ENCODE results near the gene IFI27. TPM values are rescaled to one million over a fixed set of nuclear protein-coding genes. Genes with fewer than 3 reads are reported as not detected.

IFI27 gene
- polyA plus RNA-seq, 2 of the 4 experiments (the other 2 are of a cell fraction) = 0.76 to 2.2 TPM

DNA sequence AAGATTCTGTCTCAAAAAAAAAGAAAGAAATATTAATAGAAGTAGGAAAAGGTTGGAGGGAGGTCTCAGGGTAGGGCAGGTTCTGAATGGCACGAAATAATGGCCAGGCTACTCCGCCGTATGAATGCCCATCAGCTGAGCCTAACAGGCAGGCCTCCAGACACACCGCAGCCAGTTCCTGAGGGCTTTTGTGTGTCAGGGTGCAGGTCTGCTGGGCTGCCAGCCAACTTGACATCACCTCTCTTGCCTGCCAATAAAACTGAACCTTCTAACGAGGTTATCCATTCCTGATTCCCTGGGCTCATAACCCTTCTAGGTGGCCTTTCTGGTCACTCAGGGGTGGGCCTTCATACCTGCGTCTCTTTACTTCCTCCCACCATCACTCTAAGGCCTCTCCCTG, 3.0 kb downstream of the IFI27 start (continued):
- TF ChIP-seq RNF2 (IDR thresholded peaks at IDR 0.05; ENCODE audit: borderline replicate concordance, low read depth) = no peak
- TF ChIP-seq EHF (CRISPR knock-in tag; IDR thresholded peaks at IDR 0.05) = no peak
- TF ChIP-seq HDAC2 (IDR thresholded peaks at IDR 0.05) = no peak

DNA sequence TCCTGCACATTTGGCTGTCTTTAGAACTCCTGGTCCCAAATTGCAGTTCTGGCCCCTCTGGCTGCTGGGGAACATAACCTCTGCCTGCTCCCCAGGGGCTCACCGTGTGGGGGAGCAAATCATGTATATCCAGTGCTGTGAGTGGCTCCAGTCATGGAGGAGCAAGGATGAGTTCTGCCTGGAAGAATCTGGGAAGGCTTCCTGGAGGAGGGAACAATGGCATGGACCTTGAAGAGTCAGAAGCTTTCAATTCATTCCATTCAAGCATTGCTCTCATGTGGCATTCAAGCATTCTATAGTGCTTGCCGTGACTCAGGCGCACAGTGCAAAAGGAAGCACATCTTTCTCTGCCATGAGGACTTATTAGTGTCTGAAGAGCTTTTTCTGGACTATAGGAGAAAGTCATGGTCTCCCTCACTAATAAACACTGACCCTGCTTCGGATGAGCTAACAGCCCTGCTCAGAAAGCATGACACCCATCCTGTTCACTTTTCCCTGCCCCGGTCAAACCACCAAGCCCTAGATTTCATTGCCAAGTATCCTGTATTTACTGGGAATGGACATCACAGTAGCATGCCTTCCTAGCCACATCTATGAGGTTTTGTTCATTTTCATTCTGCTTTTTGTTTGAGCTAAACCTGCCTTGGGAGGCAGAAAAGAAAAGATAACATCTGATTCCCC, 3.5 kb downstream of the IFI27 start:
- ChIA-PET POLR2A (no interaction called here), CTCF (interaction anchor here (0.9 to 3.0 kb wide), 4 partner anchors 18 to 78 kb away, joined by 6 to 17 read pairs (median 6); no protein-coding TSS in a partner anchor)
- no peak for FAIRE-seq
- no peak for DNase-seq (ENCODE audit: low read depth in 1 of 2, low spot score in 1 of 2)
- no peak for TF ChIP-seq RNF2 (IDR thresholded peaks at IDR 0.05; ENCODE audit: borderline replicate concordance, low read depth)
- peak; percentile 64 for TF ChIP-seq ZFP36 (IDR thresholded peaks at IDR 0.05; ENCODE audit: borderline replicate concordance, partially characterized antibody)
- TF ChIP-seq EHF (CRISPR knock-in tag; IDR thresholded peaks at IDR 0.05) = no peak
- no peak for TF ChIP-seq HOXA7 (CRISPR knock-in tag; IDR thresholded peaks at IDR 0.05)
- no peak for TF ChIP-seq TP53 (CRISPR knock-in tag; IDR thresholded peaks at IDR 0.05)
- TF ChIP-seq TFCP2L1 (CRISPR knock-in tag; IDR thresholded peaks at IDR 0.05) = no peak
- no peak for TF ChIP-seq RAD21 (conservative IDR thresholded peaks at IDR 0.05 in 1 of 2, IDR thresholded peaks at IDR 0.05 in 1 of 2)
- Histone ChIP-seq H3K4me3 (no peak overlapping the region), H3K4me1 (no peaks in the 10 kb centered on the region), H3K9me3 (peaks cover 5% of the 10 kb centered on the region; the same call in 1 of the 3 replicates), H3K4me2 (no peak overlapping the region), H3K27ac (no peak overlapping the region)
- WGBS (ENCODE audit: missing lambda C conversion rate) = 72% methylated on average over 5 of the region's 5 CpGs
- no peak for ATAC-seq

DNA sequence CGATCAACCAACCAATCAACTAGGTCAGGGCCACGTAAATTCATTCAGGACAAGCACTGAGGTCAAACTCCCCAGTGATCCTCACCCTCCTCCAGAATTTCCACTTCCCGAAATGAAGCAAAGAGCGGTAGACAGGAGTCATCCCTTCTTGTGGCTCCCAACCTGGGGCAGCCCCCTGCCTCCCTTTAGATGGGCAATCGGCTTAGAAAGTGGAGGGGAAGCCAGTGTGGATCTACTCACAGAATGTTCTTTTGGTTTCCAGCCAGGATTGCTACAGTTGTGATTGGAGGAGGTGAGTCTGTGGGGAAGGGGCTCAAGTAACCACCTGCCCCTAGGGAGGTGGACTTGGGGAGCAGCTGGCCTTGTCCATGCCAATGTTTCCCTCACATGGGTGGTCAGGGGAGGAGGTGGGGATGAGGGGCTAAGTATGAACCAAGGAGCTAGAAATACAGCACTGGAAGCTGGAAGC, 4.1 kb downstream of the IFI27 start:
- TF ChIP-seq NFE2L2 (conservative IDR thresholded peaks at IDR 0.05; ENCODE audit: low read length) (no peak), KDM5A (IDR thresholded peaks at IDR 0.05) (no peak), CHD2 (IDR thresholded peaks at IDR 0.05; ENCODE audit: low read length, partially characterized antibody) (no peak), ZSCAN20 (CRISPR knock-in tag; IDR thresholded peaks at IDR 0.05) (no peak), NR3C1 (IDR thresholded peaks at IDR 0.05) (no peak), HEYL (CRISPR knock-in tag; IDR thresholded peaks at IDR 0.05) (no peak), JUN (IDR thresholded peaks at IDR 0.05) (no peak), RCOR1 (IDR thresholded peaks at IDR 0.05; ENCODE audit: low read depth, low read length) (no peak), TP53 (CRISPR knock-in tag; IDR thresholded peaks at IDR 0.05) (no peak), POLR2A (IDR thresholded peaks at IDR 0.05; ENCODE audit: low read length) (no peak), RAD21 (conservative IDR thresholded peaks at IDR 0.05 in 1 of 2, IDR thresholded peaks at IDR 0.05 in 1 of 2) (no peak), MYC (IDR thresholded peaks at IDR 0.05; ENCODE audit: borderline replicate concordance, low read length) (no peak), HOXB13 (CRISPR knock-in tag; IDR thresholded peaks at IDR 0.05; ENCODE audit: low read depth) (no peak)
- TF ChIP-seq, protein P1, sequence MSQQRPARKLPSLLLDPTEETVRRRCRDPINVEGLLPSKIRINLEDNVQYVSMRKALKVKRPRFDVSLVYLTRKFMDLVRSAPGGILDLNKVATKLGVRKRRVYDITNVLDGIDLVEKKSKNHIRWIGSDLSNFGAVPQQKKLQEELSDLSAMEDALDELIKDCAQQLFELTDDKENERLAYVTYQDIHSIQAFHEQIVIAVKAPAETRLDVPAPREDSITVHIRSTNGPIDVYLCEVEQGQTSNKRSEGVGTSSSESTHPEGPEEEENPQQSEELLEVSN (IDR thresholded peaks at IDR 0.05; ENCODE audit: borderline replicate concordance, low read depth) = no peak
- TF ChIP-seq, protein P2, sequence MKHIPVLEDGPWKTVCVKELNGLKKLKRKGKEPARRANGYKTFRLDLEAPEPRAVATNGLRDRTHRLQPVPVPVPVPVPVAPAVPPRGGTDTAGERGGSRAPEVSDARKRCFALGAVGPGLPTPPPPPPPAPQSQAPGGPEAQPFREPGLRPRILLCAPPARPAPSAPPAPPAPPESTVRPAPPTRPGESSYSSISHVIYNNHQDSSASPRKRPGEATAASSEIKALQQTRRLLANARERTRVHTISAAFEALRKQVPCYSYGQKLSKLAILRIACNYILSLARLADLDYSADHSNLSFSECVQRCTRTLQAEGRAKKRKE (CRISPR knock-in tag; IDR thresholded peaks at IDR 0.05; ENCODE audit: low read depth) = no peak
- TF ChIP-seq, protein P3, sequence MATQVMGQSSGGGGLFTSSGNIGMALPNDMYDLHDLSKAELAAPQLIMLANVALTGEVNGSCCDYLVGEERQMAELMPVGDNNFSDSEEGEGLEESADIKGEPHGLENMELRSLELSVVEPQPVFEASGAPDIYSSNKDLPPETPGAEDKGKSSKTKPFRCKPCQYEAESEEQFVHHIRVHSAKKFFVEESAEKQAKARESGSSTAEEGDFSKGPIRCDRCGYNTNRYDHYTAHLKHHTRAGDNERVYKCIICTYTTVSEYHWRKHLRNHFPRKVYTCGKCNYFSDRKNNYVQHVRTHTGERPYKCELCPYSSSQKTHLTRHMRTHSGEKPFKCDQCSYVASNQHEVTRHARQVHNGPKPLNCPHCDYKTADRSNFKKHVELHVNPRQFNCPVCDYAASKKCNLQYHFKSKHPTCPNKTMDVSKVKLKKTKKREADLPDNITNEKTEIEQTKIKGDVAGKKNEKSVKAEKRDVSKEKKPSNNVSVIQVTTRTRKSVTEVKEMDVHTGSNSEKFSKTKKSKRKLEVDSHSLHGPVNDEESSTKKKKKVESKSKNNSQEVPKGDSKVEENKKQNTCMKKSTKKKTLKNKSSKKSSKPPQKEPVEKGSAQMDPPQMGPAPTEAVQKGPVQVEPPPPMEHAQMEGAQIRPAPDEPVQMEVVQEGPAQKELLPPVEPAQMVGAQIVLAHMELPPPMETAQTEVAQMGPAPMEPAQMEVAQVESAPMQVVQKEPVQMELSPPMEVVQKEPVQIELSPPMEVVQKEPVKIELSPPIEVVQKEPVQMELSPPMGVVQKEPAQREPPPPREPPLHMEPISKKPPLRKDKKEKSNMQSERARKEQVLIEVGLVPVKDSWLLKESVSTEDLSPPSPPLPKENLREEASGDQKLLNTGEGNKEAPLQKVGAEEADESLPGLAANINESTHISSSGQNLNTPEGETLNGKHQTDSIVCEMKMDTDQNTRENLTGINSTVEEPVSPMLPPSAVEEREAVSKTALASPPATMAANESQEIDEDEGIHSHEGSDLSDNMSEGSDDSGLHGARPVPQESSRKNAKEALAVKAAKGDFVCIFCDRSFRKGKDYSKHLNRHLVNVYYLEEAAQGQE (IDR thresholded peaks at IDR 0.05) = no peak
- no peaks in the 10 kb centered on the region for H3K4me1 ChIP-seq
- DNase-seq (ENCODE audit: low read depth in 1 of 2, low spot score in 1 of 2) (no peak), FAIRE-seq (no peak), ATAC-seq (no peak)
- peaks cover 8% of the 10 kb centered on the region; the same call in 1 of the 3 replicates for H3K9me3 ChIP-seq
- ChIA-PET POLR2A (no interaction called here), CTCF (interaction anchor here (0.9 to 3.0 kb wide), 4 partner anchors 17 to 78 kb away, joined by 6 to 17 read pairs (median 6); no protein-coding TSS in a partner anchor)
- no peak overlapping the region for H3K27ac ChIP-seq
- H3K4me3 ChIP-seq = no peak overlapping the region
- 73% methylated on average over 5 of the region's 5 CpGs for WGBS (ENCODE audit: missing lambda C conversion rate)
- no peak overlapping the region for H3K4me2 ChIP-seq

All from A549 (cell line).